GM12878 (cell line): ENCODE measurements around the gene NFYA.

Source experiments
- EZH2 ChIP-seq: IDR thresholded peaks from 2 replicates; pipeline ENCODE4 v1.6.1; 2012; ENCODE audit warnings: low read depth, mild to moderate bottlenecking, control low read depth, inconsistent platforms, low read length, borderline replicate concordance; ENCODE audit not compliant: control insufficient read depth
- JUND ChIP-seq: IDR thresholded peaks from 2 replicates; pipeline ENCODE4 v1.6.1; 2012; ENCODE audit warnings: low read depth, mild to moderate bottlenecking, low read length, improper control_type of control experiment, moderate library complexity
- ZNF622 ChIP-seq: fragments of 450-650 bp; IDR thresholded peaks from 2 replicates; pipeline ENCODE4 v1.6.1; 2017; ENCODE audit warnings: mild to moderate bottlenecking, inconsistent platforms
- TF ChIP-seq, protein P1 (sequence below): IDR thresholded peaks from 2 replicates; pipeline ENCODE4 v1.6.1; 2012; ENCODE audit warnings: low read length, inconsistent platforms

DNA sequence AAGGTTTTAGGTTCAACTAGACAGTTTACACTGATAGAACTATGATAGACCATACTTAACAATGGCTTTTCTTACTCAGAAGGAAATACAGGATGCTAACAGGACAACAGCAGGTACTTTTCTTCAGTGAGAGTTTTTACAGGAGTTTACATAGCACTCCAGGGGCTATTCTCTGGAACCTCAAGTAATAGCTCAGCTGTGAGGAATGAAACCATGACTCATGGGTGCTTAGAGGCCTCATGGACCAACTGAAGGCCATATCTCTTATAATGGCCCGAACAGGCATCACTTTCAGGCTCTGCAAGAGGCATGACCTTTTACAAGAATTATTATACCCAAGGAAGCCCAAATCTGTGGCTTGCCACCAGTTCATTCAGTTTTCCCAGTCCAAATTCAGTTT is 49.6 kb downstream of the NFYA start:
- TF ChIP-seq JUND (no peak), ZNF622 (no peak), EZH2 (no peak)
- TF ChIP-seq, protein P1, sequence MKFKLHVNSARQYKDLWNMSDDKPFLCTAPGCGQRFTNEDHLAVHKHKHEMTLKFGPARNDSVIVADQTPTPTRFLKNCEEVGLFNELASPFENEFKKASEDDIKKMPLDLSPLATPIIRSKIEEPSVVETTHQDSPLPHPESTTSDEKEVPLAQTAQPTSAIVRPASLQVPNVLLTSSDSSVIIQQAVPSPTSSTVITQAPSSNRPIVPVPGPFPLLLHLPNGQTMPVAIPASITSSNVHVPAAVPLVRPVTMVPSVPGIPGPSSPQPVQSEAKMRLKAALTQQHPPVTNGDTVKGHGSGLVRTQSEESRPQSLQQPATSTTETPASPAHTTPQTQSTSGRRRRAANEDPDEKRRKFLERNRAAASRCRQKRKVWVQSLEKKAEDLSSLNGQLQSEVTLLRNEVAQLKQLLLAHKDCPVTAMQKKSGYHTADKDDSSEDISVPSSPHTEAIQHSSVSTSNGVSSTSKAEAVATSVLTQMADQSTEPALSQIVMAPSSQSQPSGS = no peak
